ENCODE data around the gene SRPX.

SRPX gene

GRCh38 chrX:38216642-38217041 lies 4.0 kb downstream of the SRPX start:
- TF ChIP-seq, protein P1, sequence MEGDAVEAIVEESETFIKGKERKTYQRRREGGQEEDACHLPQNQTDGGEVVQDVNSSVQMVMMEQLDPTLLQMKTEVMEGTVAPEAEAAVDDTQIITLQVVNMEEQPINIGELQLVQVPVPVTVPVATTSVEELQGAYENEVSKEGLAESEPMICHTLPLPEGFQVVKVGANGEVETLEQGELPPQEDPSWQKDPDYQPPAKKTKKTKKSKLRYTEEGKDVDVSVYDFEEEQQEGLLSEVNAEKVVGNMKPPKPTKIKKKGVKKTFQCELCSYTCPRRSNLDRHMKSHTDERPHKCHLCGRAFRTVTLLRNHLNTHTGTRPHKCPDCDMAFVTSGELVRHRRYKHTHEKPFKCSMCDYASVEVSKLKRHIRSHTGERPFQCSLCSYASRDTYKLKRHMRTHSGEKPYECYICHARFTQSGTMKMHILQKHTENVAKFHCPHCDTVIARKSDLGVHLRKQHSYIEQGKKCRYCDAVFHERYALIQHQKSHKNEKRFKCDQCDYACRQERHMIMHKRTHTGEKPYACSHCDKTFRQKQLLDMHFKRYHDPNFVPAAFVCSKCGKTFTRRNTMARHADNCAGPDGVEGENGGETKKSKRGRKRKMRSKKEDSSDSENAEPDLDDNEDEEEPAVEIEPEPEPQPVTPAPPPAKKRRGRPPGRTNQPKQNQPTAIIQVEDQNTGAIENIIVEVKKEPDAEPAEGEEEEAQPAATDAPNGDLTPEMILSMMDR (IDR thresholded peaks at IDR 0.05), result no peak
- Histone ChIP-seq H3K9me3 (no peaks in the 10 kb centered on the region), H3K4me3 (ENCODE audit: low read depth in 1 of 2, low read length in 1 of 2) (no peak overlapping the region), H3K27ac (no peak overlapping the region), H3K36me3 (no peaks in the 10 kb centered on the region), H3K27me3 (peaks cover 36% of the 10 kb centered on the region), H3K4me1 (ENCODE audit: control insufficient read depth in 1 of 2, insufficient read depth in 1 of 2, low read depth in 1 of 2, low read length in 1 of 2) (peaks cover 0 to 5% of the 10 kb centered on the region in 2 experiments)

DNA sequence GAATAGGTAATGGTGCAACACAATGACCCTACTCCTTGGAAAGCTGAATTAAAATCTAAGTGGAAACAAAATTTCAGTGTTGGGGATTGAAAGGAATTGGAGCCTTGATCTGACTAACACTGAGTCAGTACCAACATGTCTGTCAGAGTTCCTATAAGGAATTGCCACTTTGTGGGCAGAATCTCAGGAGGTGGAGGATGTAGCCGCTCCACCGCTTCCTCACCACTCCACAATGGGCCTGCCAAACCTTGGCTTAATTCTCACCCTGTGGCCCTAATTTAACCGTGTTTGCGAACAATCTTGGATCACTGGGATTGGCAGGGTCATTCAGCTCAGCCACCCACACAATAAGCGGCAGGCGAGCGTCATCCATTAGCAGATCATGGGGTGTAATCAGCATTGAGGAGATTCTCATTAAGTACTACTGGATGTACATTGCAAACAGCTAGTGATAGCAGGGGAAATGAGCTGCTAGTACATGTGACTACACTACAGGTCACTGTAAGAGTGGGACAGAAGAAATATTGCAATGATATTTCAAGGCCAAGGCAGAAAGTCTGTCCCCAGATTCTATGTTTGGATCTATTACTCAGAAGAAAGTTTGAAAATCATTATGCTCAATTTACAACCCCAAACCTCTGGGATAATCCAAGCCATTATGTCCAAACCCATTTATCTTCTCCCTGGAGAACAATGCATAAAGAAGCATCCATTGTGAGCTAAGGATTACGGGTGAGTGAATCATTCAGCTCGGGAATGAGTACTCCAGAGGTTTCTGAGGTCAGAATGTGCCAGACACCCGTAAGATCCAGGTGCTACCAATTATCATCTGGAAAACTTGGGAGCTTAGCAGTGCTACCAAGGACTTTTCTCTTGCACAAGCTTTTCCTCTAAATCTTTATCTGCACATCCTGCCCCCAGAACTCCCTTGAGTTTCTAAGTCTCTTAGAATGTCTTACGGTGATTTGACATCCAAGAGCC lies 5.8 kb downstream of the SRPX start:
- Histone ChIP-seq H3K4me3 (ENCODE audit: low read depth in 1 of 2, low read length in 1 of 2) (no peak overlapping the region), H3K4me1 (ENCODE audit: control insufficient read depth in 1 of 2, insufficient read depth in 1 of 2, low read depth in 1 of 2, low read length in 1 of 2) (no peaks in the 10 kb centered on the region)
- TF ChIP-seq, protein P1 (IDR thresholded peaks at IDR 0.05), result no peak

GRCh38 chrX:38214044-38214443 lies 6.6 kb downstream of the SRPX start:
- Histone ChIP-seq H3K4me3 (ENCODE audit: low read depth in 1 of 2, low read length in 1 of 2) (no peak overlapping the region), H3K27me3 (peaks cover 10% of the 10 kb centered on the region), H3K4me1 (ENCODE audit: control insufficient read depth in 1 of 2, insufficient read depth in 1 of 2, low read depth in 1 of 2, low read length in 1 of 2) (no peaks in the 10 kb centered on the region), H3K36me3 (no peaks in the 10 kb centered on the region), H3K9me3 (no peaks in the 10 kb centered on the region), H3K27ac (no peak overlapping the region)
- TF ChIP-seq, protein P1 (IDR thresholded peaks at IDR 0.05), result no peak

More for the DNA sequence above, 5.8 kb downstream of the SRPX start:
- Histone ChIP-seq H3K27ac (no peak overlapping the region), H3K27me3 (peaks cover 18% of the 10 kb centered on the region), H3K36me3 (no peaks in the 10 kb centered on the region), H3K9me3 (no peaks in the 10 kb centered on the region)

DNA sequence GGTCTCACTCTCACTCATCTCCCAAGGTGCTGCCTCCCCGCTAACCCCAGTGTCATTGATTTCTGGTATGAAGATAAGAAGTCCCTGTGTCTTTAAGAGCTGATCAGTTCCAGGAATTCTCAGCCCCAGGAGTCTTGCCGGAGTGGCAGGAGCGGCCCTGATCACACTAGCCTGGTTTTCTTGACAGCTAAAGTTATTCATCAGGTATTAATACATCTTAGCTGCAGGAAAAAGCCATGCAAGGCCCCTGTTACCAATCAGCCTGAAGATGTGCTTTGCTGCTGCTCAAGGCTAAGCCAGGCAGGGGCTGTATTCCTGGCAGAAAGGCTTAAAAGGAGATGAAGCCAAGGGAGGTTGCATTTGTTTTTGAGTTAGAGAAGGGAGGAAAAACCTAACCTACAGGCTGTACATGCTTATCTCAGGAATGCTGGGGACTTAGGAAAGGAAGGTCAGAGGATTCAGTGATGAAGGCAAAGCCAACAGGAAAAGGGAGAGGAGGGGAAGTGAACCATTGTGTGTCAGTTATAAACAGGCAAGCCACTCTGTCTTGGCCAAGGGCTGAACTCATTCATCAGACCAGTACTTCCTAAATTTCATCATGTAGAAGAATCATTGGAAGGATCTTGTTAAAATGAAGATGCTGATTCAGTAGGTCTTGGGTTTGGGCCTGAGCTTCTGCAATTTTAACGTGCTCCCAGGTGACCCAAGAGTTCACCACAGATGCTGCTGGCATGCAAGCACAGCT lies 8.6 kb downstream of the SRPX start:
- Histone ChIP-seq H3K9me3 (no peaks in the 10 kb centered on the region), H3K36me3 (no peaks in the 10 kb centered on the region), H3K27ac (no peak overlapping the region), H3K4me3 (ENCODE audit: low read depth in 1 of 2, low read length in 1 of 2) (no peak overlapping the region), H3K4me1 (ENCODE audit: control insufficient read depth in 1 of 2, insufficient read depth in 1 of 2, low read depth in 1 of 2, low read length in 1 of 2) (no peaks in the 10 kb centered on the region), H3K27me3 (no peaks in the 10 kb centered on the region)
- TF ChIP-seq, protein P1 (IDR thresholded peaks at IDR 0.05), result no peak

GRCh38 chrX:38206542-38206941 lies 14.1 kb downstream of the SRPX start:
- TF ChIP-seq, protein P1 (IDR thresholded peaks at IDR 0.05), result no peak
- H3K4me3 ChIP-seq (ENCODE audit: low read depth in 1 of 2, low read length in 1 of 2), result no peak overlapping the region

More at GRCh38 chrX:38206542-38206941, 14.1 kb downstream of the SRPX start:
- no peaks in the 10 kb centered on the region for H3K27me3 ChIP-seq
- no peak overlapping the region for H3K27ac ChIP-seq
- H3K4me1 ChIP-seq (ENCODE audit: control insufficient read depth in 1 of 2, insufficient read depth in 1 of 2, low read depth in 1 of 2, low read length in 1 of 2), result no peaks in the 10 kb centered on the region
- no peaks in the 10 kb centered on the region for H3K9me3 ChIP-seq
- no peaks in the 10 kb centered on the region for H3K36me3 ChIP-seq
